GM12878 (cell line): Measurements from ENCODE around the gene ADGRV1. TPM values are rescaled to one million over a fixed set of nuclear protein-coding genes. Genes with fewer than 3 reads are reported as not detected.

ENCODE experiments used
- ATAC-seq: fragments of 200-7000 bp; cut with Tn5 transposase; 3 replicates; pipeline ENCODE4 v1.9.1; 2020; ENCODE audit warnings: mild to moderate bottlenecking, moderate library complexity
- BruUV-seq: library from RNA; stranded (reverse); fragments of 400-500 nt; replicated peaks from 2 replicates; lab custom pipeline; 2021; lab: Mats Ljungman, UMichigan
- CTCF ChIA-PET: fragments of 300-600 bp; sonication (Branson Sonifier 250); formaldehyde crosslinking; extraction: SDS; loops from one replicate; lab custom pipeline; 2021; ENCODE audit warnings: inconsistent platforms; lab: Yijun Ruan, JAX
- POLR2A ChIA-PET: fragments of 350-600 bp; formaldehyde crosslinking; extraction: SDS; loops from one replicate; lab custom pipeline; 2021; ENCODE audit warnings: inconsistent platforms; lab: Charles Lee
- RAD21 ChIA-PET: fragments of 300-600 bp; sonication (Branson Sonifier 250); formaldehyde crosslinking; loops from one replicate; lab custom pipeline; 2023; ENCODE audit warnings: antibody characterized with exemption; ENCODE audit not compliant: unreplicated experiment; lab: Charles Lee
- SMC1A ChIA-PET: fragments of 300-600 bp; sonication (Branson Sonifier 250); formaldehyde crosslinking; loops from one replicate; lab custom pipeline; 2023; ENCODE audit not compliant: unreplicated experiment, uncharacterized antibody; lab: Charles Lee
- DNase-seq: peaks from one replicate; pipeline ENCODE4 v3.0.0-alpha.2; 2011; ENCODE audit warnings: low read depth, low spot score
- FAIRE-seq: peaks from 3 replicates; lab custom pipeline; 2011; peaks lifted over from hg19 to GRCh38; lab: Jason Lieb, UNC
- H2AFZ ChIP-seq: 2 replicates; pipeline ENCODE4 v1.6.0; 2011; ENCODE audit warnings: low read depth, low read length, control low read depth; ENCODE audit not compliant: control insufficient read depth
- H3K27ac ChIP-seq: 2 replicates; pipeline ENCODE4 v1.5.1; 2011; ENCODE audit warnings: control low read depth; ENCODE audit not compliant: control insufficient read depth, insufficient read depth
- H3K27me3 ChIP-seq, 2 experiments: replicated peaks in 1 of 2; 2 replicates each; pipeline versions ENCODE4 v1.6.0 to v1.6.1; 2011; ENCODE audit warnings: low read length in 1 of 2; ENCODE audit not compliant: control insufficient read depth in 2 of 2, insufficient read depth in 2 of 2
- H3K36me3 ChIP-seq, 2 experiments: 2 replicates each; pipeline ENCODE4 v1.5.1; 2011; ENCODE audit warnings: low read length in 1 of 2; ENCODE audit not compliant: control insufficient read depth in 2 of 2, insufficient read depth in 2 of 2
- H3K4me1 ChIP-seq: 2 replicates; pipeline ENCODE4 v1.6.1; 2011; ENCODE audit warnings: mild to moderate bottlenecking, low read length, moderate library complexity, mixed read lengths; ENCODE audit not compliant: control insufficient read depth, insufficient read depth
- H3K4me2 ChIP-seq: 2 replicates; pipeline ENCODE4 v1.6.0; 2011; ENCODE audit warnings: control low read depth; ENCODE audit not compliant: control insufficient read depth, insufficient read depth
- H3K4me3 ChIP-seq: fragments of 200-600 bp; sonication (generic); 2 replicates; pipeline ENCODE4 v1.5.1; 2016
- H3K79me2 ChIP-seq: 2 replicates; pipeline ENCODE4 v1.6.0; 2011; ENCODE audit warnings: low read length; ENCODE audit not compliant: control insufficient read depth, insufficient read depth
- H3K9ac ChIP-seq: 2 replicates; pipeline ENCODE4 v1.8.0; 2011; ENCODE audit warnings: low read length, control low read depth, mixed read lengths; ENCODE audit not compliant: control insufficient read depth, insufficient read depth
- H3K9me3 ChIP-seq: replicated peaks from 3 replicates; pipeline ENCODE4 v1.5.1; 2011; ENCODE audit warnings: mild to moderate bottlenecking, low read length; ENCODE audit not compliant: control insufficient read depth, insufficient read depth
- H4K20me1 ChIP-seq: 2 replicates; pipeline ENCODE4 v1.6.0; 2011; ENCODE audit not compliant: control insufficient read depth, insufficient read depth
- CREM ChIP-seq: IDR thresholded peaks from 2 replicates; pipeline ENCODE4 v1.6.1; 2014; ENCODE audit warnings: antibody characterized with exemption, low read depth
- EGR1 ChIP-seq, 2 experiments: IDR thresholded peaks; 1 replicate in 1 of 2; 2 replicates in 1 of 2; pipeline ENCODE4 v1.6.1; 2011 to 2012; ENCODE audit warnings: low read depth in 2 of 2, low read length in 2 of 2, borderline replicate concordance in 1 of 2, mild to moderate bottlenecking in 1 of 2, moderate library complexity in 1 of 2
- KLF5 ChIP-seq: fragments of 450-650 bp; IDR thresholded peaks from 2 replicates; pipeline ENCODE4 v1.6.1; 2014; ENCODE audit warnings: mild to moderate bottlenecking; ENCODE audit not compliant: partially characterized antibody
- MYB ChIP-seq: fragments of 150-350 bp; IDR thresholded peaks from 2 replicates; pipeline ENCODE4 v1.6.1; 2014; ENCODE audit warnings: mild to moderate bottlenecking, low read depth, low read length, borderline replicate concordance
- NFYA ChIP-seq: IDR thresholded peaks from 2 replicates; pipeline ENCODE4 v1.6.1; 2011; ENCODE audit warnings: low read depth, mild to moderate bottlenecking, low read length, improper control_type of control experiment, borderline replicate concordance
- RAD21 ChIP-seq: IDR thresholded peaks from 2 replicates; pipeline ENCODE4 v1.6.1; 2011; ENCODE audit warnings: mild to moderate bottlenecking, low read depth, low read length, moderate library complexity; ENCODE audit not compliant: insufficient read depth
- RB1 ChIP-seq: fragments of 450-650 bp; formaldehyde crosslinking; IDR thresholded peaks from 2 replicates; pipeline ENCODE4 v1.6.1; 2017; ENCODE audit warnings: mild to moderate bottlenecking, borderline replicate concordance
- RFX5 ChIP-seq: IDR thresholded peaks from 2 replicates; pipeline ENCODE4 v1.6.1; 2011; ENCODE audit warnings: low read depth, low read length, improper control_type of control experiment
- SUPT20H ChIP-seq: IDR thresholded peaks from 2 replicates; pipeline ENCODE4 v1.6.1; 2011; ENCODE audit warnings: low read depth, mild to moderate bottlenecking, low read length, moderate library complexity, borderline replicate concordance; ENCODE audit not compliant: control insufficient read depth
- WRNIP1 ChIP-seq: IDR thresholded peaks from 2 replicates; pipeline ENCODE4 v1.6.1; 2011; ENCODE audit warnings: low read depth, low read length, improper control_type of control experiment, borderline replicate concordance
- in situ Hi-C: fragments of 300-500 bp; cut with MboI; formaldehyde crosslinking; loops from 9 replicates; pipeline ENCODE4 v1.14.3; 2018; ENCODE audit warnings: mixed read lengths
- intact Hi-C: fragments of 100-400 bp; cut with micrococcal nuclease; formaldehyde crosslinking; loops from one replicate; pipeline ENCODE4 v1.14.2; 2022; ENCODE audit not compliant: unreplicated experiment
- polyA plus RNA-seq, 11 experiments: library from polyadenylated mRNA; depleted of rRNA in 4 of 11; unstranded in 6 of 11; stranded (reverse) in 5 of 11; fragments of >200 nt; fragmentation: Nextera tagmentation in 4 of 11; fragmentation: Illumina TruSeq in 1 of 11; extraction: Ambion mirVana in 4 of 11; extraction: Trizol in 1 of 11; gene quantifications; 1 replicate in 1 of 11; 2 replicates in 10 of 11; pipeline versions ENCODE4 v1.2.1 to v1.2.3, GENCODE V29; 2011 to 2016; ENCODE audit warnings: inconsistent platforms in 2 of 11, missing spikeins in 2 of 11, low read depth in 1 of 11
- total RNA-seq, 4 experiments: library from RNA; depleted of rRNA in 3 of 4; stranded (reverse); fragments of >200 nt in 3 of 4; fragmentation: Illumina TruSeq in 1 of 4; extraction: Trizol in 1 of 4; gene quantifications; 2 replicates each; pipeline versions ENCODE4 v1.2.1 to v1.2.3, GENCODE V29; 2013 to 2021
- TF ChIP-seq, protein P1 (sequence below): IDR thresholded peaks from 2 replicates; pipeline ENCODE4 v1.6.1; 2011; ENCODE audit warnings: low read depth, mild to moderate bottlenecking, low read length, moderate library complexity, borderline replicate concordance; ENCODE audit errors: extremely low read depth
- TF ChIP-seq, protein P2 (sequence below): fragments of 450-650 bp; IDR thresholded peaks from 2 replicates; pipeline ENCODE4 v1.6.1; 2018; ENCODE audit warnings: borderline replicate concordance, mild to moderate bottlenecking; ENCODE audit not compliant: partially characterized antibody

Gene ADGRV1
- total and polyA plus RNA-seq, 10 of the 15 experiments (the other 5 are each of a cell fraction or from before 2014, with no cell fraction given), result 0.04 to 8.1 (median 0.16) TPM; not detected in 1

DNA sequence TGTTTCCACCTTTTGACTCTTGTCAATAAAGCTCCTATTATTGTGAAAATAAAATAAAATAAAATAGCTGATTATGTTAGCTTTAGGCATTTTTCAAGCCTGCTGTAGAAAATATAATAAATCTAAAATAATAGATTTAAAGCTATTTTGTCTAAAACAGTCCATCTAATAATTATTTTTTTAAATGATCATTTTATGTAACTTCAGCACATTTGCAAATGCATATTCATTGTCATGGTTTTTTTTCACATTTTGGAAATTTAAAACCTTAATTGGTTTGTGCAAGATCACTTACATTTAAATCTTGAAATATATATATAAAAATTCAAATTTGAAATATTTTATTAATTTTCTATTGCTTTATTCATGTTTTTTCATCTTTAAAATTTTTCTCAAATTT lies 159.8 kb downstream of the ADGRV1 start:
- no peaks in the 10 kb centered on the region for H4K20me1 ChIP-seq
- H3K4me1 ChIP-seq, result no peaks in the 10 kb centered on the region
- no peak overlapping the region for H2AFZ ChIP-seq
- CTCF ChIA-PET, result no interaction called here
- no peaks in the 10 kb centered on the region for H3K9me3 ChIP-seq
- intact Hi-C loops, result no loop called here
- in situ Hi-C loops, result no loop called here
- no peak overlapping the region for H3K9ac ChIP-seq
- H3K36me3 ChIP-seq, result no peaks in the 10 kb centered on the region
- POLR2A ChIA-PET, result no interaction called here
- H3K27me3 ChIP-seq, result no peaks in the 10 kb centered on the region
- no peak for FAIRE-seq
- TF ChIP-seq SUPT20H (no peak), MYB (no peak), RAD21 (no peak), EGR1 (IDR thresholded peaks at IDR 0.05; ENCODE audit: borderline replicate concordance in 1 of 2, low read depth in 2 of 2, low read length in 2 of 2) (no peak), CREM (no peak), NFYA (no peak), RB1 (no peak), RFX5 (no peak), KLF5 (no peak), WRNIP1 (no peak)
- TF ChIP-seq, protein P1, sequence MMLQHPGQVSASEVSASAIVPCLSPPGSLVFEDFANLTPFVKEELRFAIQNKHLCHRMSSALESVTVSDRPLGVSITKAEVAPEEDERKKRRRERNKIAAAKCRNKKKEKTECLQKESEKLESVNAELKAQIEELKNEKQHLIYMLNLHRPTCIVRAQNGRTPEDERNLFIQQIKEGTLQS, result no peak
- TF ChIP-seq, protein P2, sequence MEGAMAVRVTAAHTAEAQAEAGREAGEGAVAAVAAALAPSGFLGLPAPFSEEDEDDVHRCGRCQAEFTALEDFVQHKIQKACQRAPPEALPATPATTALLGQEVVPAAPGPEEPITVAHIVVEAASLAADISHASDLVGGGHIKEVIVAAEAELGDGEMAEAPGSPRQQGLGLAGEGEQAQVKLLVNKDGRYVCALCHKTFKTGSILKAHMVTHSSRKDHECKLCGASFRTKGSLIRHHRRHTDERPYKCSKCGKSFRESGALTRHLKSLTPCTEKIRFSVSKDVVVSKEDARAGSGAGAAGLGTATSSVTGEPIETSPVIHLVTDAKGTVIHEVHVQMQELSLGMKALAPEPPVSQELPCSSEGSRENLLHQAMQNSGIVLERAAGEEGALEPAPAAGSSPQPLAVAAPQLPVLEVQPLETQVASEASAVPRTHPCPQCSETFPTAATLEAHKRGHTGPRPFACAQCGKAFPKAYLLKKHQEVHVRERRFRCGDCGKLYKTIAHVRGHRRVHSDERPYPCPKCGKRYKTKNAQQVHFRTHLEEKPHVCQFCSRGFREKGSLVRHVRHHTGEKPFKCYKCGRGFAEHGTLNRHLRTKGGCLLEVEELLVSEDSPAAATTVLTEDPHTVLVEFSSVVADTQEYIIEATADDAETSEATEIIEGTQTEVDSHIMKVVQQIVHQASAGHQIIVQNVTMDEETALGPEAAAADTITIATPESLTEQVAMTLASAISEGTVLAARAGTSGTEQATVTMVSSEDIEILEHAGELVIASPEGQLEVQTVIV, result no peak
- no peak overlapping the region for H3K27ac ChIP-seq
- no peaks in the 10 kb centered on the region for H3K79me2 ChIP-seq
- BruUV-seq, result no TSS peak
- H3K4me2 ChIP-seq, result no peak overlapping the region
- SMC1A ChIA-PET, result interaction anchor here (1.7 kb wide), 1 partner anchor 9 kb away, joined by 7 read pairs; no protein-coding TSS in a partner anchor
- no peak for DNase-seq
- ATAC-seq, result no peak
- no peak overlapping the region for H3K4me3 ChIP-seq
- RAD21 ChIA-PET, result interaction anchor here (1.2 kb wide), 1 partner anchor 65 kb away, joined by 4 read pairs; no protein-coding TSS in a partner anchor
